PFSK-1 (cell line): ENCODE measurements around the gene GPR142.

Source experiments
- POLR2AphosphoS5 ChIP-seq: IDR thresholded peaks from 2 replicates; pipeline ENCODE4 v1.6.1; 2012; ENCODE audit warnings: low read depth, mild to moderate bottlenecking, control low read depth, low read length, moderate library complexity
- REST ChIP-seq, 2 experiments: IDR thresholded peaks; 2 replicates each; pipeline versions ENCODE4 v1.6.1 to v1.8.0; 2011 to 2012; ENCODE audit warnings: low read depth in 2 of 2, low read length in 2 of 2, control low read depth in 1 of 2, inconsistent platforms in 1 of 2, mild to moderate bottlenecking in 1 of 2, moderate library complexity in 1 of 2; ENCODE audit not compliant: insufficient read depth in 1 of 2
- SIN3A ChIP-seq: IDR thresholded peaks from 2 replicates; pipeline ENCODE4 v1.6.1; 2012; ENCODE audit warnings: mild to moderate bottlenecking, low read length, moderate library complexity, borderline replicate concordance; ENCODE audit not compliant: insufficient read depth
- TAF1 ChIP-seq: IDR thresholded peaks from 2 replicates; pipeline ENCODE4 v1.6.1; 2012; ENCODE audit warnings: low read length, control low read depth, borderline replicate concordance; ENCODE audit not compliant: insufficient read depth

GRCh38 chr17:74412581-74412980 lies 45.3 kb downstream of the GPR142 start:
- TF ChIP-seq POLR2AphosphoS5 (no peak), REST (IDR thresholded peaks at IDR 0.05; ENCODE audit: insufficient read depth in 1 of 2, low read depth in 2 of 2, low read length in 2 of 2) (no peak), TAF1 (no peak), SIN3A (no peak)
